ENCODE measurements around the gene QRFP.

QRFP gene

DNA sequence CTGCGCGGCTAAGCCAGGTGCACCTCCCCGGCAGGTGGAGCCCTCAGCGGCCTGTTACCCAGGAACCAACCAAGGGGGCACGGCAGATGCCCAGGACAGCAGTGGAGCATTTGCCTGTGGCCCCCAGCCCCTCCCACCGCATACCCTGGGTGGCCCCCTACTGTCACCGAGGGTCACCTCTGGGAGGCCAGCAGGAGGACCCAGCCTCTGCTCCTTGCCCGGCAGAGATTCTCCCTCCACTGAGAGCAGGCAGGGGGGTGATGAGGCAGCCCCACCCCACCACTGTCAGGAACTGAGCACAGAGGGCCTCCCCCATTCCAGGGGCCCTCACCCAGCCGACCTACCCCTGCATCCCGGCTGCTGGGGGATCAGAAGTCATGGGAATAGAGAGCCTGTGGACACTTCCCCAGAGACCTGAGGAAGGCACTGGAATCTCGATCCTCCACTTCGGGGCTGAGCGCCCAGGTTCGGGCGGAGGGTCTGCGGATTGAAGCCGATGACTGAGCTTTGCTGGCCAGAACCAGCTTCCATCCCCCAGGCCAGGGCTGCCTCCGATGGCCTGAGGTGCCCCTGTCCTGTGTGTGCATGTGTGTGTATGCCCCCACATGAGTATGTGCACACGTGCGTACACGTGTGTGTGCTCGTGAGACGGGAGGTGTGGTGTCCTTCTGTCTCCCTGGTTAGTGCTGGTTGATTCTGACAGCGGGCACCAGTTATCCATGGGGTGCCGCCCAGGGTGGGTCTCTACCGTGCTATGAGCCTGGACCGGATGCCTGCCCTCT is at the start of gene QRFP:
TSS of gene QRFP (minus strand) at position 580 of the 782 bp plus-strand sequence. CDS start 2,974 bp downstream, outside the sequence.
- no peak for DNase-seq (ENCODE audit: low spot score)

- no peak for DNase-seq (ENCODE audit: low spot score)
These were observed 48.6 kb upstream of the QRFP start for GRCh38 chr9:130945173-130945572.

GRCh38 chr9:130944510-130945058 is 48.0 kb upstream of the QRFP start:
- no peak for DNase-seq (ENCODE audit: low spot score)

DNA sequence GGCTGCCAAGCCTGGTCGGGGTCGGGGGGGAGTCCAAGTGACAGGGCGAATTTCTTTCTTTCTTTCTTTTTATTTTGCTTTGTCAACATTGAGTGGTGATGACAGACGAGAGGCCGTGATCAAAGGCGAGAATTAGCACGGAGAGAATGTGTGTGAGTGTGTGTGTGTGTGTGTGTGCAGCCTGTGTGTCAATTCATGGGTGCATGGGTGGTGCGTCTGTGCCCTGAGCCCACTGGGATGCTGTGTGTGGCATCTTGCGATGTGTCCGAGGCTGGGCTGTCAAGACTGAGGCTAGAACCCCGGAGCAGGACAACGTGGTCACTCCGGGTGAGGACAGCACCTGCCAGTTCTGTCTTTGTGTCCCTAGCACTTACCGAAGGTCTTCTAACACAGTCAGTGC is 47.2 kb upstream of the QRFP start:
- no peak for DNase-seq (ENCODE audit: low spot score)

DNA sequence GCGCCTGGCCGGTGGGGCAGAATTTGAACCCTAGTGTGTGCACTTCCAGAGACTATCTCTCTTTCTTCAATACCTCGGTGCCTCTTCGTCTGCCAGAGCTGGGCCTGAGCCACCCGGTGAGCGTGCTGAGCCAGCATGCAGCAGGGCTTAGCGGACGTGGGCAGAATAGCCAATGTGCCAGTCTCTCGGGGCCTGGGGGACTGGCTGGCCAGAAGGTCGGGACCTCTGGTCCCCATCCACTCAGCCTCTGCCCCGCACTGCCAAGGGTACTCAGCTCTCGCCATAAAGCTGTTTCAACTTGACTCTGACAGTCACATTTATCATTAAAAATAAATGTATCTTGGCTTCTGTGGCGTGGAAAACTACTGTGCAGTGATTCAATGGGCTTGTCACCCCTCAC is 46.6 kb upstream of the QRFP start:
- DNase-seq (ENCODE audit: low spot score) = no peak

DNA sequence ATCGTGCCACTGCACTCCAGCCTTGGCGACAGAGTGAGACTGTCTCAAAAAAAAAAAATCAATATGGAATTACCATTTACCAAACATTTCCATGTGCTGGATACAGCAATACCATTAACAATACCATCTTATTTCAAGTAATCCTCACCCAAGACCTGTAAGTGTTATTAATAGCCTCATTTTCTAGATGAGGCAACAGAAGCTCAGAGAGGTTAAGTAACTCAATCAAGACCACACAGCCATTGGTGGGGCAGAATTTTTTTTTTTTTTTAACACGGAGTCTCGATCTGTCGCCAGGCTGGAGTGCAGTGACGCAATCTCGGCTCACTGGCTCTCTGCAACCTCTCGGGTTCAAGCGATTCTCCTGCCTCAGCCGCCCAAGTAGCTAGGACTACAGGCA is 46.1 kb upstream of the QRFP start:
- DNase-seq (ENCODE audit: low spot score) = no peak

DNA sequence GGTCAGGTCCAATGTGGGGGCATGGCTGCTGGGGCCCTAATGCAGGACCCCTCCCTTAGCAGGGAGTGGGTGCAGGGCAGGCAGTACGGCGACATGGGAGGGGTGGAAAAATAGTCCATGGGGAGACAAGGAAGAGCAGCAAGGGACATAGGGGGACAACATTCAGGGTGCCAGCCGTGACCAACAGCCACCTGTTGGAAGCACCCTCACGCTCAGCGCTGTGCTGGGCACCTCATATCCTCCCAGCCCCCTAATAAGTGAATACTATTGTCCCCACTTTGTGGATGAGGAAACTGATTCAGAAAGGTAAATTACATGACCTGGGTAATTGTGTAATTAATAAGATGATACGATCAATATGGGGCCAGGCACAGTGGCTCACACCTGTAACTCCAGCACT is 45.5 kb upstream of the QRFP start:
- DNase-seq (ENCODE audit: low spot score) = no peak

DNA sequence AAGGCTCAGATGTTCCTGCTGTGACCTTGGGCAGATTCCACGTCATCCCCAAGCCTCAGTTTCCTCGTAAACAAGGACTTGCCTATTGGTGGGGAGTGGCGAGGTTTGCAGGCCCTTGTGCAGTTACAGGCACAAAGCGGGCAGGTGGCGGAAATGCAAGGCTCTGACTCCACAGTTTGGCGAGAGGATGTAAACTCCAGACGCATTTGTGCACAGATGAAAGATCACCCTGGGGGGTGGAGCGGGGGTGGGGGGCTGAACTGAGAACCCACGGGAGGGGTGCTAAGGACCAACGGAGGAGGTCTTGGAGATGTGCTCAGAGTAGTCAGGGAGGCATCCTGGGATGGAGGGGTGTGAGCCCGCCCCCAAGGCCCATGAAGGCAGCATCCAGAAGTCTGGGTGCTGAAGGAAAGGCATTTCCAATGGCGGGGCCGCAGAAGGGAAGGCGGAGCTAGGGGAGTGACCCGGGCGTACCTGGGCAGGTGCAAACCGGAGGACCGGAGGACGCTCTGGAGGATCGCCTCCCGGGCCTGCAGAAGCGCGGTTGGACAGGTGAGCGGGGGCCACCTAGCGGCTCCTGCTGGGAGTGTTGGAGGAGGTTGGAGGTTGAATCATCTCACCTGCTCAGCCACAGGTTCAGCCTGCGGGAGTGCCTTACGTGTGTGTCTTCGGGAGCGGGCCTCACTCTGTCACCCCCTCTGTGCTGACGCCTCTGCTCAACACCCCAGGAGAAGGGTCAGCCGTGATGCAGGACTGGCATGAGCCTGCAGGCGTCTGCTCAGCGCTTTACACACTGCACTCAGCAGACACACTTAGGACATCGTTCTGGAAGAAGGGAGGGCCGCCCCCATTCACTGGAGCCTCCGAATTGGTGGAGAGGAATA is 44.3 kb upstream of the QRFP start:
- DNase-seq (ENCODE audit: low spot score) = peak; percentile 98

- no peak for DNase-seq (ENCODE audit: low spot score)
These were observed 43.5 kb upstream of the QRFP start for GRCh38 chr9:130940027-130940549.

GRCh38 chr9:130939405-130940026 is 42.9 kb upstream of the QRFP start:
- no peak for DNase-seq (ENCODE audit: low spot score)

DNA sequence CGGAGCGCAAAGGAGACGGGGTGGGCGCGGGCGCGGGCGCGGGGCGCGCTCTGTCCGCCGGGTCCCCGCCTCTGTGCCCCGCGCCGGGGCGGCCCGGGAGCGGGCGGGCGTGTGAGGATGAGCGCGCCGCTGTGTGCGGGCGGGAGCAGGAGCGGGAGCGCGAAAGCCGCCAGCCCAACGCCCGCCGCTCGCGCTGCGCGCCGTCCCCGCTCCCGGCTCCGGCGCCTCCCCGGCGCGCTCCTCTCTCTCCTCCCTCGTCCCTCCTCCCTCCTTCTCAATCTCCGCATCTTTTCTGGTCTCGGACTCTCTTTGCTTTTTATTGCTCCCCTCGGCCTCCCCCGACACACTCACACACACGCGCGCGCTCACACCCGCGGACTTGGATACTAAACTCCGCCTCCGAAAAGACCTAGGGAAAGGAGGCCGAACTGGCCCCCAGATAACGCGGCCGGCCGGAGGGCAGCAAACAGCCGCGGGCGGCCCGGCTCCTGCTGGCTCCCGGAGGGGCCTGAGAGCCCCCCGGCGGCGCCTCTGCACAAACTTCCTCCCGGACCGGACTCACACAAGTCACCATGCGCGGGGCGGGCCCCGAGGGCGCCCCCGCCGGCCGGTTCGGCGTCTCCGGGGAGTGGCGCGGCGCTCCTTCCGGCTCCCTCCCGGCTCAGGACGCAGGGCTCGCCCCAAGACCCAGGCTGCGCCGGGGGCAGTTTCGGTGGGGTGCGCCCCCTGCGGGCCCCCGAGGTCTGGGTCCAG is 42.2 kb upstream of the QRFP start, which contains the start of gene FIBCD1:
TSS of gene FIBCD1 (minus strand) at position 596 of the 753 bp plus-strand sequence. CDS start 640 bp downstream, outside the sequence.
- DNase-seq (ENCODE audit: low spot score) = peak; percentile 85

- DNase-seq (ENCODE audit: low spot score) = no peak
These were observed 41.6 kb upstream of the QRFP start for GRCh38 chr9:130938184-130938651.

GRCh38 chr9:130937146-130938076 is 40.8 kb upstream of the QRFP start:
- no peak for DNase-seq (ENCODE audit: low spot score)

DNA sequence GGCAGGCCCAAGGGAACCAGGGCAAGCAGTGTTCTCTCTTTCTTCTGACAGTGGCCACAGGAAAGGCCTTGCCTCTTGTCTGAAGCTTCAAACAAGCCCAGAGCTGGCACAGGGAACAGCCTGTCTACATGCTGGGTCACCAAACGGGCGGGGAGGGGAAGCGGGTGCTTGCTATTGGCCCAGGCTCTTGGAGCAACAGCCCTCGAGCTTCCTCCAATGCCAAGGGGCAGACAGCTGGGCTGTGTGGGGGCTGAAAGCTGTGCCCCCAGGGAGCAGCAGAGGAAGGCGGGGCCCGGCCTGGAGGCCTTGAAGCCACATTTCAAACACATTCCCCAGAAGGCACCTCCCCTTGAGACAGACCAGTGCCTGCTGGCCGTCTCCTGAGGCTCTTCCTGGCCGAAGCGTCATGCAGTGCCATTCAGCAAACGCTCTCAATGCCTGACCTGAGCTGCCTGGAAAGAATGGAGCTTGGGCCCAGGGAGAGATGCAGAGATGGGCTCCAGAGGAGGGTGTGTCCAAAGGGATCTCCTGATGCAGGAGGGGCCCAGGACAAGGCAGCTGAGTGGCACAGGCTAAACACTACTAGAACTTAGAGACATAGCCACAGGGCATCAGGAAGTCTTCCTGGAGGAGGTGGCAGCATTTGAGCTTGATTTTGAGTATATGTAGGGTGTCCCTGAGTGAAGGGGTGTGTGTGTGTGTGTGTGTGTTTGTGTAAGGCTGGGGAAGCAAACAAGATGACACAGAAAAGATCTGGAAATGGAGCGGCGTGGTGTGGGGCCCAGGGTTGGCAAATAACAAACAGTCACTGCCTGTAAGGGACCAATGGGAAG is 39.9 kb upstream of the QRFP start:
- no peak for DNase-seq (ENCODE audit: low spot score)

- DNase-seq (ENCODE audit: low spot score) = no peak
These were observed 39.1 kb upstream of the QRFP start for GRCh38 chr9:130935648-130936271.

DNA sequence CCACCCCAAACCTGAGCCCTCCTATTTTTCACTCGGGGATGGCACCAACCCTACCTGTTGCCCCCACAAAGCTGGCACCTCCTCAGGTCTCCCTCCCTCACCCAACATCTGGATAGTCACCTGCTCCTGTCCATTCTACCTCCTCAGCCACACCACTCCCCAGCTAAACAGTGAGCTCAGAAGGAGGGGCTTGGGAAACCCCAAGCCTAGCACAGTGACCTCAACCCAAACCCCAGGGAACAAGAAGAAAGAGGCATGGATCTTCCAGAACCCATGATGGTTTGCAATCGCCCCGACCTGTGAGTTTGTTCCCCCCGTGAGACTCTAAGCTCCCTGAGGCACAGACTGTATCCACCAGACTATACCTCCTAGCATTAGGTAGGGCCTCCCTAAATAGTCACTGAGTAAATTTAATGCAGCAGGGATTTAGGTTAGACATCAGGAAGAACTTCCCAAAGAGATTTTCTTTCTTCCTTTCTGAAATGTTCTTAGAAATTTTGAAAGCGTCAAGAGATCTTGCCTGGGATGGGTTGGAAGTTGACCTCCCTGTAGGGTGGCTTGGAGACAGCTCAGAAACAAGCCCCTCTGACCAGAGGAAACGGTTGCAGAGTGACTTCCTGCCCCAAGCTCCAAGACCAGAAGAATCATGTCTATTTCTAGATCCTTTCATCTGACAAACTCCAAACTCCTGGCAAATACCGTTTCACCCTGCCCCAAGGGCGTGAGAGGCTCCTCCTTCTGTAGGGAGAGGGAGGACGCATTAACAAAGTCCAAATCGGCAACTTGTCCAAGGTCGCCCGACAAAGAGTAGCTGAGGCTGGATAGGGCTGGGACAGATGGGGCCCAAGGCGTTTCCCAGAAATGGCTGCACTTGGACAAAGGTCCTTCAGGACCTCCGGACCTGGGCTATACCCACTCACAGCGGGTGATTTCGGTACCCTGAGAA is 38.4 kb upstream of the QRFP start:
- DNase-seq (ENCODE audit: low spot score) = no peak

DNA sequence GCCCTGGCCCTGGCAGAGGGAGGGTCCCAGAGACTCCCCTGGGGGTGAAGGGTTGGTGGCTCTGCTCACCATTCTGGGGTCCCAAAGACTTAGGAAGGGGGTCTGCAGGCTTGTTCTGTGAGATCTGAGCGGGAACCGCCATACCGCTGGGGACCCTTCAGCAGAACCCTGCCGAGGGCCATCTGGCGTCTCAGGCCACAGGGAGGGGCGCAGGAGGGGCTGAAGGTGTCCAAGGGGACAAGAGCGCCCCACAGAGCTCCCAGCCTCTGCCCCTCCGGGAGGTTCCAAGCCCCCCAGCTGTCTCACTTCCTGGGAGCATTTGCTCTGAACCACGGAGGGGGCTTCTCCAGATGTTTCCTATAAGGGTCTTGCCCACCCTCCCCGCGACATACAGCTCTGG is 37.6 kb upstream of the QRFP start:
- no peak for DNase-seq (ENCODE audit: low spot score)
